ENCODE measurements around the gene POC5.
A peak's percentile ranks its signal among the peaks of the same experiment; 100 is the strongest.
"Not testable (repeated sequence)": the region's sequence is repeated elsewhere in the genome, so short reads cannot be mapped to it uniquely, and the experiment has no call there.

Gene POC5

GRCh38 chr5:75695472-75696351 is 21.5 kb downstream of the POC5 start:
- not testable (repeated sequence) for DNase-seq

GRCh38 chr5:75694781-75695180 is 22.5 kb downstream of the POC5 start:
- DNase-seq: no peak

- DNase-seq: no peak
These were observed 26.6 kb downstream of the POC5 start for GRCh38 chr5:75690669-75691068.

GRCh38 chr5:75686480-75686879 is 30.8 kb downstream of the POC5 start:
- no peak for DNase-seq

- no peak for DNase-seq
These were observed 32.1 kb downstream of the POC5 start for GRCh38 chr5:75685141-75685540.

- no peak for DNase-seq
These were observed 36.0 kb downstream of the POC5 start for GRCh38 chr5:75681125-75681830.

GRCh38 chr5:75678155-75678554 is 39.1 kb downstream of the POC5 start:
- DNase-seq: no peak

GRCh38 chr5:75677607-75678006 is 39.6 kb downstream of the POC5 start:
- no peak for DNase-seq

- no peak for DNase-seq
These were observed 41.5 kb downstream of the POC5 start for GRCh38 chr5:75675783-75676182.

GRCh38 chr5:75672616-75673015 is 44.6 kb downstream of the POC5 start:
- no peak for DNase-seq

GRCh38 chr5:75671506-75671905 is 45.7 kb downstream of the POC5 start:
- DNase-seq: no peak

GRCh38 chr5:75670577-75670976 is 46.7 kb downstream of the POC5 start:
- no peak for DNase-seq

GRCh38 chr5:75668977-75669689 is 48.1 kb downstream of the POC5 start:
- peak; percentile 74 for DNase-seq

GRCh38 chr5:75668445-75668844 is 48.8 kb downstream of the POC5 start:
- DNase-seq: no peak

GRCh38 chr5:75667586-75667985 is 49.7 kb downstream of the POC5 start:
- DNase-seq: no peak

- no peak for DNase-seq
These were observed 50.4 kb downstream of the POC5 start for GRCh38 chr5:75666801-75667200.

GRCh38 chr5:75664979-75665378 is 52.3 kb downstream of the POC5 start:
- no peak for DNase-seq

GRCh38 chr5:75663579-75664284 is 53.5 kb downstream of the POC5 start:
- no peak for DNase-seq

- no peak for DNase-seq
These were observed 55.2 kb downstream of the POC5 start for GRCh38 chr5:75662061-75662460.

GRCh38 chr5:75660678-75661465 is 56.4 kb downstream of the POC5 start:
- DNase-seq: no peak

GRCh38 chr5:75659791-75660450 is 57.3 kb downstream of the POC5 start:
- no peak for DNase-seq

Data from activated CD8-positive, alpha-beta memory T cell treated with anti-CD3 and anti-CD28 coated beads for 24 hours (primary cell).